OCI-LY1 (cell line): ENCODE data around the gene MN1.

Source experiments
- EZH2 ChIP-seq: fragments of 200-600 bp; sonication (generic), shearing (Covaris generic); IDR thresholded peaks from 2 replicates; pipeline ENCODE4 v1.8.0; 2017; ENCODE audit warnings: borderline replicate concordance, mixed run types, mild to moderate bottlenecking, antibody characterized with exemption, low read length, moderate library complexity, mixed read lengths
- TF ChIP-seq, protein P1 (sequence below): fragments of 200-600 bp; sonication (generic), shearing (Covaris generic); IDR thresholded peaks from 2 replicates; pipeline ENCODE4 v1.5.1; 2017; ENCODE audit warnings: mild to moderate bottlenecking, antibody characterized with exemption, low read length, moderate library complexity, mixed read lengths

DNA sequence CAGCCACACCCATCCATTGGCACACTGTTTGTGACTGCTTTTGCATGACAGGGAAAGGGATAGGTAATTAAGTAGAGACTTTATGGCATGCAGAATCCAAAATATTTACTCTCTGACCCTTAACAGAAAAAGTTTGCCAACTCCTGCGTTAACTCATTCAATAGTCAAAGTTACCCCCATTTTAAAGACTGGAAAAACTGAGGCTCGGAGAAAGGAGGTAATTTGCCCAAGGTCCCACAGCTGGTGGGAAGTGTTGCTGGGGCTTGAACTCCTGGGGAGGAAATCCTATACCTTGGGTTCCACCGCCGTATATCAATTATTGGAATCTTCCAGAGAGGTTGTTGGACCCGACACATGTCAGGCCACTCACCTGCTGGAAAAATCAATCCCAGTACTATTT, 29.9 kb downstream of the MN1 start:
- TF ChIP-seq, protein P1, sequence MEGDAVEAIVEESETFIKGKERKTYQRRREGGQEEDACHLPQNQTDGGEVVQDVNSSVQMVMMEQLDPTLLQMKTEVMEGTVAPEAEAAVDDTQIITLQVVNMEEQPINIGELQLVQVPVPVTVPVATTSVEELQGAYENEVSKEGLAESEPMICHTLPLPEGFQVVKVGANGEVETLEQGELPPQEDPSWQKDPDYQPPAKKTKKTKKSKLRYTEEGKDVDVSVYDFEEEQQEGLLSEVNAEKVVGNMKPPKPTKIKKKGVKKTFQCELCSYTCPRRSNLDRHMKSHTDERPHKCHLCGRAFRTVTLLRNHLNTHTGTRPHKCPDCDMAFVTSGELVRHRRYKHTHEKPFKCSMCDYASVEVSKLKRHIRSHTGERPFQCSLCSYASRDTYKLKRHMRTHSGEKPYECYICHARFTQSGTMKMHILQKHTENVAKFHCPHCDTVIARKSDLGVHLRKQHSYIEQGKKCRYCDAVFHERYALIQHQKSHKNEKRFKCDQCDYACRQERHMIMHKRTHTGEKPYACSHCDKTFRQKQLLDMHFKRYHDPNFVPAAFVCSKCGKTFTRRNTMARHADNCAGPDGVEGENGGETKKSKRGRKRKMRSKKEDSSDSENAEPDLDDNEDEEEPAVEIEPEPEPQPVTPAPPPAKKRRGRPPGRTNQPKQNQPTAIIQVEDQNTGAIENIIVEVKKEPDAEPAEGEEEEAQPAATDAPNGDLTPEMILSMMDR, result no peak
- TF ChIP-seq EZH2, result no peak
